Right lobe of liver (tissue), 4 donors: Measurements from ENCODE around the gene IDS.

Experiments
- CTCF ChIP-seq, 4 donors: fragments of 200-600 bp in 3 of 4; fragments of 450-650 bp in 1 of 4; IDR thresholded peaks; one replicate each; pipeline versions ENCODE4 v1.5.1 to v1.8.0; 2016 to 2022; ENCODE audit warnings: antibody characterized with exemption in 4 of 4, mild to moderate bottlenecking in 2 of 4
- POLR2A ChIP-seq: fragments of 450-650 bp; IDR thresholded peaks from one replicate; pipeline ENCODE4 v1.6.1; 2017; ENCODE audit warnings: antibody characterized with exemption, mild to moderate bottlenecking
- donor health status: DM: no; HTN: no; CAD: no.
- donor health status: DM: no; HTN: no; CAD: no.
- donor health status: DM: no; HTN: yes; CAD: no.

DNA sequence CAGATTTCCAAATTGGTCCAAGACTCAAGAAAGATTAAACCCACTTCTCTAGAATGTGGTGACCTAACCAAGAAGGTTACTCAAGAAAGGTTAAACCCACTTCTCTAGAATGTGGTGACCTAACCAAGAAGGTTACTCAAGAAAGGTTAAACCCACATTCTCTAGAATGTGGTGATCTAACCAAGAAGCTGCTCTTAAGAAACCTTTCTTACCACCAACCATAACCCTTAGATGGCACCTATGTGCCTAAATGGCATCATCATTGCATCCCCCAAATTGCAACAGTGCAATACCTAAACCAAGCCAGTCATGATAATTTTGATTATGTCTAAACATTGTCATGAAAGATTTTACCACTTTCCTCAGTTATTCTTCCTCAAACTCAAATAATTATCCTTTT, 49.2 kb downstream of the IDS start:
- no peak for TF ChIP-seq POLR2A
- TF ChIP-seq CTCF (IDR thresholded peaks at IDR 0.05), result no peak
